Amygdala (tissue), 56 donors: ENCODE results near the gene FAM13B.
A peak's percentile ranks its signal among the peaks of the same experiment; 100 is the strongest.
"Not testable (repeated sequence)": the region's sequence is repeated elsewhere in the genome, so short reads cannot be mapped to it uniquely, and the experiment has no call there.

Source experiments
- DNase-seq, 56 donors: peaks; one replicate each; lab custom pipeline; 2025; lab: John Stamatoyannopoulos, UW

FAM13B gene

DNA sequence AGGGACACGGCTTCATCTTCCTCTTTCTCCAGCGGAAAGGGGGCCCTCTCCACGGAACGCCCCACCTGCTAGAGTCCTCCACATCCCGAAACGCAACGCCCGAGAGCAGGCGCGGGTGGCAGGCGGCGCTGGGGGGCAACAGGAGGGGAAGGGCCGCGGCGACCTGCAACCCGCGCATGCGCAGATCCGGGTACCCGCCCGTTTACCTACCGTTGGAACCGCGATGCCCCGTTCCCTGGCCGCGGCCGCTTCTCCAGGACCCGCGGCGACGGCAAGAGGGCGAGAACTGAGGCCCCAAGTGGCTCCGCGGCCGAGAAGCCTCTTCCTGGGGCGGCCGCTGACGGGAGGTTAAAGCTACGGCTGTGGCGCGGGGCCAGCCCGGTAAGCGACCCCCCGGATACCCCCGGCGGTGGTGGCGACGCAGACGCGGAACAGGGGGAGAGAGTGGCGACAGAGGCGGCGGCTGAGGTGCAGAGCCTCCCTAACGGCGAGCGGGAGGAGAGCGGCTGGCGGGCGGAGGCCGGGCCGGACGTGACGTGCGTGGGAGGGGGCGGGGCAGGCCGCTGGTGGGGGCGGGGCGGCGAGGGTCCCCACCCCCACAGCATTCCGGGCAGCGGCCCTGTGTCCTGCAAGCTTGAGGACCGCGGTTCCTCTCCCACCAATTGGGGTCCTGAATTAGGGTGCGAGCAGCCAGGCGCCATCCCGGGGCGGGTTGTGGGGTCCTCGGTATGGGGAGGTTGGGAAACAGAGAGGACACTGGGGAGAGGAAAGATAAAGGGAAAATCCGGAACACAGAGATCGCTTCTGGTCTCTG, at the start of gene FAM13B:
Gene FAM13B, minus strand, starts transcription at position 508 of the 814 bp plus-strand sequence. CDS start 13,968 bp downstream, outside the sequence.
- DNase-seq, result peak in 53 of 56 donors; percentile 39 to 87 (median 72)

DNA sequence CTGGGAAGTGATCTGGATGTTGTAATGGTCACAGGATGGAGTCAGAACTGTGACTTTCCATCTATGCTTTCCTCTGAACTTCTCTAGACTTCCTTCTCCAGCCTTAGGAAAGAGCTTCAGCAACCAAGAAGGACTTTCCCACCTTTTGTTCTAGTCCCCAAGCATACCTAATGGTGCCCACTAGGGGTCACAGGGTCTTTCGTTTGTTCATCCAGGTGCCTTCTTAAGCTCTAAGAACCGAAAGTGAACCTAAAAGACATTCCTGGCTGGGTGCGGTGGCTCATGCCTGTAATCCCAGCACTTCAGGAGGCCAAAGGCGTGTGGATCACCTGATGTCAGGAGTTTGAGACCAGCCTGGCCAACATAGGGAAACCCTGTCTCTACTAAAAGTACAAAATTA, 49.2 kb upstream of the FAM13B start:
- DNase-seq, result no peak

DNA sequence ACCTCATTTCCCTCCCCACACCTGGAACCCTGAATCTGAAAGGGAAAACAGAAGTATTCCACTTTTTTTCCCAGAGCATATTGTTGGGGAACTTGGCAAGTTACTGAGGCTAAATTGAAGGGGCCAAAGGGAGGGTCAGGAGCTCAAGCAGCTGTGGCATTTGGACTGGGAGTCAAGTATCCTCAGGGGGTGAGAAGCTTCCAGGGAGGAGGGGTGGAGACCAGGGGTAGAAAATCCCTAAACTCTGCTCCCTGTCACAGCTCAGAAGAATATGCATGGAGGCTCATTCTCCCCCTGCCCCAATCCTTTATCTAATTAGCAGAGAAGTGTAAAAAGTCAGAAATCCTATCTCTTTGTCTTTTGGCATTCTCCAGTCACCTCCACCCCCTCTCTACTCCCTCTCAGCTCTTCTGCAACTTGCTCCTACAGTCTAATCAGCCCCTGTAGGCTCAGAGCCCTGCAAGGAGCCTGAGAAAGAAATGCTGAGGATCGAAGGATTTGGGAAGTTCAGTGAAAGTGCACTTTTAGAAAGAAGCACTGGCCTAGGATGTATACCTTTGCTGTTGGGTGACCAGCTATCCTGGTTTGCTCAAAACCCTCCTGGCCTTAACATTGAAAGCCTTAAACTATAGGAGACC, 45.2 kb upstream of the FAM13B start:
- no peak for DNase-seq

DNA sequence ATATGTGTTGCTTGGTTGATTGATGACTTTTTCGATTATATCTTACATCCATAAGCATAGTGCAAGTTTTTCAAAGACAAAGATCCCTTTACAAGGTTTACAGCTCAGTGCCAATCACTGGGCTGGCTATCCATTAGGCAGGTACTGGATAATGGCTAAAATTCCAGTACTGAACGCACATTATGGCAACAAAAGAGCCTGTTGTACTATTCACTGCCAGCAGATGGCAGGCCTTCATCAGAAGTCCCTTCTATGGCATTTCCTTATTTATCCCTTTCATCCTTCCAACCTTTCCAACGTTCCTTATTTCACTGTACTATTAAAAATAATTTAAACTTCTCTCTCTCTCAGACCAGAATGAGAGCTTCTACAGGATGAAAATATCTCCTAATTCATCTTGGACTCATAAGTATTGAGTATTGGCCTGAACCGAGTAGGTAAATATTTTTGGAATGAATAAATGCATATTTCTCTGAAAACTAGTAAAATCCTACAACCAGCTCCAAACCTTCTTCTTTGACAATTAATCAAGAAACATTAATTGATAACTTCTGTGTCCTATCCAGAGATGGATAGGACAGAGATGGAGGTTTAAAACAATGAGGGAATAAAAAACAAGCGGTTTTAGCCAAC, 44.3 kb upstream of the FAM13B start:
- peak in 35 of 56 donors; percentile 1 to 84 (median 25) for DNase-seq

DNA sequence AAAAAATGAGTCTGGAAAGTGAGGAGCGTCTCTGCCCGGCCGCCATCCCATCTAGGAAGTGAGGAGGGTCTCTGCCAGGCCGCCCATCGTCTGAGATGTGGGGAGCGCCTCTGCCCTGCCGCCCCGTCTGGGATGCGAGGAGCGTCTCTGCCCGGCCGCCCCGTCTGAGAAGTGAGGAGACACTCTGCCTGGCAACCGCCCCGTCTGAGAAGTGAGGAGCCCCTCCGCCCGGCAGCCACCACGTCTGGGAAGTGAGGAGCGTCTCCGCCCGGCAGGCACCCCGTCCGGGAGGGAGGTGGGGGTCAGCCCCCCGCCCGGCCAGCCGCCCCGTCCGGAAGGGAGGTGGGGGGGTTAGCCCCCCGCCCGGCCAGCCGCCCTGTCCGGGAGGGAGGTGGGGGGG, 37.1 kb upstream of the FAM13B start:
- DNase-seq, result not testable (repeated sequence)

DNA sequence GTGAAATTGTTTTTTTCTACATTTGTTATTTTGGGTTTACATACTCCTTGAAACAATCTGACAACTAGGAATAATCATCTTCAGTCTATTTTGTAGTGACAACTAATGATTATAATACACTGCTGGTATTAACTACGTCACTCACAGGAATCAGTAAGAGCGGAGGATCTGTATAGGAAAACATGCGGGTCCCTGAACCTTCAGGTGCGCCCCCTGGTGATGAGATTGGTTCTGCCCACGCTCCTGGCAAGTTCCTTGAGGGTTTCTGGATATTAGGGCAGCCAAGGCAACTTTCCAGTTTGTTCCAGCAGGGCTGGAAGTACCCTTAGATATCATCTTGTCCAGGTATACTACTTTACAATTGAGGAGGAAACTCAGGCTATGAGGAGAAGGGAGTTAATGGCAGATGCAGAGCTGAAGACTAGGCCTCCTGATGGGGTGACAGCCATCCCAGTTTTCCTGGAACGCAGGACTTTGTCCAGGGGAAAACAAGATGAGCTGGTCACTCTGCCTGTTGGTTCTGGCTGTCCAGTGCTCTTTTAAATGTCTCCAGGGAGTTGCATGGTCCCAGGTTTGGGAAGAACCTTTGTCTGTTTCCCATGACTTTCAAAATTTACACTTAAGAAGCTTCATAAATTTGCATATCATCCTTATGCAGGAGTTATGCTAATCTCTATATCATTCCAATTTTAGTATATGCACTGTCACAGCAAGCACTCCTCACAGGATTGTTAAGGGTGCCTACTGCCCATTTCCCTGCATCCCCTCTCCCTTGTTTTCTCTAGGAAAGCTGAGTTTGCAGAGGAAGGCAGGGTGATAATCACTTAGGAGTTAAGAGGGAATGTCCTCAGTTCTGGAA, 36.1 kb upstream of the FAM13B start:
- DNase-seq, result peak in 46 of 56 donors; percentile 3 to 83 (median 40)

DNA sequence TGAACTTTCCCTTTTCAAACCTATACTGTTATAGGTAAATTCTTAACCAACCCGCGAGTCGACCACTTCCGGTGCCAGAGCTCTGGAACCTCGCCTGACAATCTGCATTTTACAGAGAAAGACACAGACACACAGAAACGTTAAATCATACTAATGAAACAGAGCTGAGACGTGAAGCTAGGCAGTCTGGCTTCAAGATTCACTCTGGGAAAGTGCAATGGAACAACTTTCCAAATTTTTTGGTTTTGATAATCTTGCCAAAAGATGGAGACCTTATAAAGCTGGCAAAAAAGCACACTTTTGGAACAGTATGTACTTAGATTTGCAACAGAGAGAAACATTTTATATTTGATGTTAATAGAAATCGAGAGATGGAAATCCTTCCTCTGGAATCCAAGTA, 35.1 kb upstream of the FAM13B start:
- no peak for DNase-seq

DNA sequence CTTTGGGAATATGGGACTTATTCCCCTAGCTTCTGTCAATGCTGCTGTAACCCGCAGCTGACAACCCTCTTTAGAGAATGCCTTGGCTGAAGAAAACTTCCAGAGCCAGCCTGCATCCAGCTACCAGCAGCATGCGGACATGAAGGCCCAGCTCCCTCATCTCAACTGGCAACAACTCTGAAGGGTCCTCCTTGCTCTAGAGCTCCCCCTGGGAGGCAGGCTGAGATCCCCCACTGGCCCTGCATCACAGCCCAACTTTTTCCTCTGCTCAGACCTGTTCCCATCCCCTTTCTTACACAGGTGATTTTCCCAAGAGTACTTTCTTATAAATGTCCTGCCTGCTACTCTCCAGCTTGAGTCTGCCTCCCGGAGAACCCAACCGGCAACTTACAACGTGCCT, 32.2 kb upstream of the FAM13B start:
- DNase-seq, result peak in 2 of 56 donors; percentile 4

DNA sequence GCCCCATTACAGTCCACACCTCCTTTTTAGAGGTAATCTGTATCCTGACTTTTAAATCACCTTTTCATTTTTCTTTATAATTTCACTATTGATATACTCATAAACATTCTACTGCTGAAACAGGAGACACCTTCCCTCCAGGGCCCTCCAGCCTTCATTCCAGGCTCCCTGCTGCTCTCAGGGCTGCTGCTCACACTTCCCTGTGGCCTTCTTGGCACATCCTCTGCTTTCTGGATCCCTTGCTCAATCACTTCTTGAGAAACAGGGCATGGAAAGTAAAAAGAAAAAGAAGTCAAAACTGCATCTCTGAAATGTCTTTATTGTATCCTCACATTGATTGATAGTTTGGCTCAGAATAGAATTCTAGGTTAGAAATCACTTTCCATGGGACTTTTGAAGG, 31.6 kb upstream of the FAM13B start:
- no peak for DNase-seq

DNA sequence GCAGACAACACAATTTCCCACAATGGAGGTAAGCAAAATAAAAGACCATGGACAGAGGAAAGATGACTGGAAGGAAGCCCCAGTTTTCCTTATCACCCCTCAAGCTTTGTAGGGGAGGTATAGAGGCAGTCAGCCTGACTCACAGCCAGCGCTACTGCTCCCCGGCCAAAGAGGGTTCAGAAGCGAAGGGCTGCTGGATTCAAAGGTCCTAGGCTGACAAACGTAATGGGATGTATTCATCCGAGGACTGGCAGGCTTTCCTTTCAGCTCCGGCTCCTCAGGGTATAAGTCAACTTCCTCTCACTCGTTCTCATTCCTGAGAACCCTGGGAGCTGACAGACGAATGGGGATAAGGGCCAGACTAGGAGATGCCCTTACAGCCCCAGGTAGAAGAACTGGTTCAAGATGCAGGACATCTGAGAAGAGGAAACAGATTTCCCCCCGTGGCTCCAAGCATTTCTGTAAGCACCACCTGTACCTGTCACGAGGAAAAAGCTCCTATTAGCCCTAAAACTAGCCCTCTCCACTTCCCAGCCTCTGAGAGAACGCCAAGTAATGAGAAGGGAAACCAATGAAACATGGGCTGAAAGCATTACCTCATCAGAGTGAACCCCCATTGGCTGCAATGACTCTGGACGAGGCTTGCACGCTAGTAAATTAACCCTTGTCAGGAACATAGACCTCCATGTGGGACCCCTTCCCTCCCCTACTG, 22.1 kb upstream of the FAM13B start:
- DNase-seq, result peak in 51 of 56 donors; percentile 10 to 83 (median 53)

DNA sequence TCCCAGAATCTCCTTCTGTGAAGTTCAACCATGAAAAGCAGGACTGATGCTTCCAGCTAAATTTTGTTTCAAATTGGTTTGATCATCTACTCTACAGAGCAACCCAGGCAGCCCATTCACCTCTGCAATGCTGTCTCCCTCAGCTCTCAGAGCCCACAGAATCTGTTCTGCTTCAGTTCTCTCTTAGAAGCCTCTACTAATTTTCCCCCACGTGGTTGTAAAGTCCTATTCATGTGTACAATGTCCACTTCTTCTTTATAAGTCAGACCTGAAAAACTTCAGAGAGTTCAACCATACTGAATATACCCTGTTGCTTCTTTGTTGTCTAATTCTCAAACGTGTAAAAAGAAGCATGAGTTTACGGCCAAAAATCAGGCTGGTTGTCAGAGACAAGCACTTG, 21.3 kb upstream of the FAM13B start:
- peak in 1 of 56 donors; percentile 10 for DNase-seq

DNA sequence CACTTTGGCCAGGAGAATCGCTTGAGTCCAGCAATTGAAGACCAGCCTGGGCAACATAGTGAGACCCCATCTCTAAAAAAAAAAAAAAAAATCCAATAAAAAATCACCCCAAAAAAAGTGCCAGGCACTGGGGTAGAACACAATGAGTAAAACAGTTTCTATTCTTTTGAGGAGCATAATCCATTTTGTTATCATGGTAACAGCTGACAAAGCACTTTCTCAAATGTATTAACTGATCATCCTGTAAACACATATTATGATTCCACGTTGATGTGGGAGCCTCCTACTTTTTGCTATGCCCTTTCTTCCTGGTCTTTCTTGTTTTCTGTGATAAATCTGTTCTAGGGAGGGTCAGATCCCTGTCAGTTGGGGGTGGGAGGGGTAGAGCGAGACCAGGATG, 20.7 kb upstream of the FAM13B start:
- no peak for DNase-seq

DNA sequence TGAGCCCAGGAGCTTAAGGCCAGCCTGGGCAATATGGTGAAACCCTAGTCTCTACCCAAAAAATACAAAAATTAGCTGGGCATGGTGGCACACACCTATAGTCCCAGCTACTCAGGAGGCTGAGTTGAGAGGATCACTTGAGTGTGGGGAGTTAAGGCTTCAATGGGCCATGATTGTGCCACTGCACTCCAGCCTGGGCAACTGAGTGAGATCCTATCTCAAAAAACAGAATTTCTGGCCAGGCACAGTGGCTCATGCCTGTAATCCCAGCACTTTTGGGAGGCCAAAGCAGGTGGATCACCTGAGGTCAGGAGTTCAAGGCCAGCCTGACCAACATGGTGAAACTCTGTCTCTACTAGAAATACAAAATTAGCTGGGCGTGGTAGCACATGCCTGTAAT, 19.8 kb upstream of the FAM13B start:
- not testable (repeated sequence) for DNase-seq

DNA sequence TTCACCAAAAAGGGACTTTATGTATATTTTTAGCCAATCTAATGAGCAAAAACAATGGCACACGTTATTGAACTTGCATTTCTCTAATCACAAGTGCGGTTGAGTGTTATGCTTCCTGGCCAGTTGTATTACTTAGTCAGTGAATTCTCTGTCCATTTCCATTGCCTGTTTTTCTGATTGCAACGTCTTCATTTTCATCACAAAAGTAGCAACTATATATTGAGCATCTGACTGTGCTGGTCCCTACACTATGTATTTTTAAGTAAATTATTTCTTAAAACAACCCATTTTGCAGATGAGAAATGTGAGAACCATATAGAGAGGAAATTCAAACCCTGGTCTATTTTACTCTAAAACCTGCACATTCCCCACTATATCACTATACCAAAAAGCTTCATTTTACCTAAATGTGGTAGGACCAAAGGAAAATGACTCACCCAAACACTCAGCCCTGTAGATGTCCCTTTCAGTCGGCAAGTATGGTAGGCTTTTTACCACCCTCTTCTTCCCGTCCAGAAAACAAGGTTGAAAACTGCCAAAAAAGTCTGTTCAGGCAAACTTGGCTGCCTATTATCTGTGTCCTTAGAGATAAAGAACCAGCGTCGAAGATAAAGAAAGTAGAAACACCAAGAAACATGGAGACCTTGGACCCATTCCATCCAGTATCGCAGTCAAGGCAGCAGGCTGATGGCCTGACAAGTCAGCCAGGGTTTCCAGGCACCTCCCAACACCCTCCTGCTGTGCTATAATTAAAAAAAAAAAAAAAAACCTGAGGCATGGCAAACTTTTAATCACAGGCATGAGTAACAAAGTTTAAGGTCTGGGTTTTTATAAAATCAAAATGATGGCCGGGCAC, 18.8 kb upstream of the FAM13B start:
- no peak for DNase-seq

DNA sequence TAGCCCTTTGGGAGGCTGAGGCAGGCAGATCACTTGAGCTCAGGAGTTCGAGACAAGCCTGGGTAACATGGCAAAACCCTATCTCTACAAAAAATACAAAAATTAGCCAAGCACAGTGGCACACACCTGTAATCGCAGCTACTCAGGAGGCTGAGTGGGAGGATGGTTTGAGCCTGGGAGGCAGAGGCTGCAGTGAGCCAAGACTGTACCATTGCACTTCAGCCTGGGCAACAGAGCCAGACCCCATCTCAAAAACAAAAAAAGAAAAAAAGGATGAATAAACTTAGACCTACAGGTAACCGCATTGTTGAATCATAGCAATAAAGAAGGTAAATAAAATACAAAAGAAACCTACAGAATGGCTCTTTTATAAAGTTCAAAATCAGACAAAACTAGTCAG, 12.4 kb upstream of the FAM13B start:
- not testable (repeated sequence) for DNase-seq

DNA sequence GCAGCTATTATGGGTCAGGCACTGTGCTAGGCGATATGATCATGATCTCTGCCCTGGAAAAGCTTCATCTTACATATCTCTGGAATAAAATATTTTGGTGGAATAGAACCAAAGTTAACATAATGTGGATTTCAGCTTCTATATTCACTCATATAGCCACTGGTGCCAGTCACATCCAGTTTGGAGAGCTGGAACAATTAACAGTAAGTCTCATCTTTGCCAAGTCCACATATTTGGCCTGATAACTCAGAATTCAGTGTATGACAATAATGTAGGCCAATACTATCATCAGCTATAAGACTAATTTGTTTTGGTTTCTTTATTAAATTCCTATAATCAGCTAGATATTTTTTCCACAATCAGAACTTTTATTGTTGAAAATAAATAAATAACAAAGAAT, 5.9 kb upstream of the FAM13B start:
- DNase-seq, result peak in 13 of 56 donors; percentile 2 to 60 (median 11)

DNA sequence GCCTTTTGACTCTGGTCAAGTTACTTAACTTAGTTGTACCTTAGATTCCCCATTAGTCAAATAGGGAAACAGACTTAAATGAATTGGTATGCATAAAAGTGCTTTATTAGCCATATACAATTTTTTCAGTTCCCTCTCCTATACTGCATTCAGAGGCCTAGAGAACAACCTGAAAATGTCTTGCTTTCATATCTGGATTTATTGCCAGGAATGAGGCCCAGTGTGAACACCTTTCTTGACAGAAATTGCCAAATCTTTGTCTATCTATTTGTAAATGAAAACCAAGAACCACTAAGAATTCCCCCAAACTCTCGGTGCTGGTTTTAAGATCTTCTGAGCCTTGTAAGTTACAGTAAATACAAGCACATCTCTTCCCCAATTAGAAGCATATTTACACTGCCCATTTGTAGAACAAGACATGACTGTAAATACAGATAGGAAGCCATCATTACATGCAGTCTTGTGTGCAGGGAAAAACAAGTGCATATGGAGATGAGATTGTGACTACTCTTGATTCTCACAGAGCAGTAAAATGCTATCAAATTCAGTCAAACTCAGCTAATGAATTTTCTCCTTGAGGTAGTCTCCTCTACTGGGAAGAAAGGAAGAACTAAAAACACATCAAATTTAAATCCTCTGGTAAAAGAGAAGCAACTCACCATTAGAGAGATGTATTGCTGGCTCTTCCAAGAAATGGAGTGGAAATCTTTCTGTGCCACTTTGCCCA, 5.2 kb upstream of the FAM13B start:
- no peak for DNase-seq

DNA sequence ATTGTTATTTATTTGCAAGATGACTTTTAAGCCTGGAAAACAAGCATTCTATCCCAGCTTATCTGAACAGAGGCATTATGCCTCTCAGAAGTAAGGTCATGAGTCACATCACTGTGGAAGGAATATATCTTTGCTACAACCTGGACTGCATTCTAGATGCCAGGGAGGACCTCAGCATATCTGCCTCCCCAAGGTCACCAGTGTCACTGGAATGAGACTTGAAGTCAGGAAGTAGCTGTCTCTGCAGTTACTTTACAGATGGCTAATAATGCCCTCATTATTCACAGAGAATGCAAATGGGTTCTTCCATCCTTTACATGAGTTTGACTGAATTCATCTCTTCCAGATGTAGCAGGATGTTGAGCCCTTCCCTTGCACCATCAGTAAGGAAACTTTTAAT, 4.4 kb upstream of the FAM13B start:
- DNase-seq, result peak in 1 of 56 donors; percentile 3
